NCI-H526 treated with DMSO at 0.1 percent for 48 hours (cell line): ENCODE results near the gene SMYD3.
A peak's percentile ranks its signal among the peaks of the same experiment; 100 is the strongest.
"Not testable (repeated sequence)": the region's sequence is repeated elsewhere in the genome, so short reads cannot be mapped to it uniquely, and the experiment has no call there.

Experiments
- DNase-seq: peaks from one replicate; lab custom pipeline; 2025; lab: John Stamatoyannopoulos, UW

The SMYD3 gene

DNA sequence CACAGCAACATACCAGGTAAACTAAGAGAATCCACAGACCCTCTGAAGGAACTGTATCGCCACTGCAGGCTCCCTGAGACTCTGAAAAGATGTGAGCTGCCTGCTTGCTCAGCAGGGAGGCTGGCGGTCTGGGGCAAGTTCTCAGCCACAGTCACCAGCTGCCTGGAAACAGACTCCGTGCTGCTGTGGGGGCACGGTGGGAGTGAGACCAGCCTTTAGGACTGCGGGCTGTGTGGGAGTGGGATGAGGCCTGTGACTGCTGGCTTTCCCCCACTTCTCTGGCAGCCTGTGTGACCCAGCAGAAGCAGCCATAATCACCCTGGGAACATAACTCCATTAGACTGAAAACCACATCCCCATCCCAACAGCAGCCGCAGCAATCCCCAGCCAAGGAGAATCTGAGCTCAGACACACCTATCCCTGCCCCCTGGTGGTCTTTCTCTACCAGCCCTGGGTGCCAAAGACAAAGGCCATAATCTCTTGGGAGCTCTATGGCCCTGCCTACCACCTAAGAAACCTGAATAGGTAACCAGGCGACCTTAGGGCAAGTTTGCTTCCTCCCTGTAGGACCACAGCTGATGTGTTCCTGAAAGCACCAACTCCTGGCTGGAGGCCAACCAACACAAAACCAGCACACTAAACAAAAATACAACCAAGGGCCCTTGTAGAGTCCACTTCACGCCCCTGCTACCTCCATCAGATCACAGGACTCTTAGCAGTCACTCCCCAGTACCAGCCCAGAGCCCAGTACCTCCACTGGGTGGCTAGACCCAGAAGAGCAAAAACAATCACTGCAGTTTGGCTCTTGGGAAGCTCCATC is 151.5 kb downstream of the SMYD3 start:
- no peak for DNase-seq

DNA sequence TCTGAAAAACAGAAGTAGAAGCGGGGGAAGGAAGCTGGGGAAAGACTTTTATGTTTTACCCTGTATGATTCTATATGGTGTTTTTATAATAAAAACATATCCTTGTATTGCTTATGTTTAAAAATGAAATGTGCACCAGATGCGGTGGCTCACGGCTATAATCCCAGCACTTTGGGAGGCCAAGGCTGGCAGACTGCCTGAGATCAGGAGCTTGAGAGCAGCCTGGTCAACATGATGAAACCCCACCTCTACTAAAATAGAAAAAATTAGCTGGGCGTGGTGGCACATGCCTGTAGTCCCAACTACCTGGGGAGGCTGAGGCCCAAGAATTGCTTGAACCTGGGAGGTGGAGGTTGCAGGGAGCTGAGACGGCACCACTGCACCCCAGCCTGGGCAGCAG is 155.4 kb downstream of the SMYD3 start:
- DNase-seq: no peak

DNA sequence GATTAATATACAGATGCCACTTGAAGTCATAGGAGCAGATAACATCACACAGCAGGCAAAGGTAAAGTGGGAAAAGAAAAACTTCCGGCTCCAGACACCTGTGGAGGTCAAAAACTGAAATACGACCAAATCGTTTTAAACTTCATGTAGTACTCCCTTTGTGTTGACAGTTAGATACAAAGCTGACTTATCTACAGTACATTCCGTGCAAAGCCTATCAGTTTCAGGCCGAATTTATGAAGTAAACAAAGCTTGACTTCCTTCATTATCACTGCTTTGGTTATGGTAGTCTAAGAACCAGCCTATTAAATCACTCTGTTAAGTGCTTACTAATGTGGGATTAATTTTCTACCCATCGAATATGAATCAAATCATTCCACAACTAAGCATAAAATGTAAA is 156.3 kb downstream of the SMYD3 start:
- no peak for DNase-seq

GRCh38 chr1:246343937-246344336 is 163.1 kb downstream of the SMYD3 start:
- DNase-seq: no peak

GRCh38 chr1:246343251-246343650 is 163.8 kb downstream of the SMYD3 start:
- DNase-seq: no peak

- no peak for DNase-seq
Measured at GRCh38 chr1:246338546-246338945, 168.5 kb downstream of the SMYD3 start.

DNA sequence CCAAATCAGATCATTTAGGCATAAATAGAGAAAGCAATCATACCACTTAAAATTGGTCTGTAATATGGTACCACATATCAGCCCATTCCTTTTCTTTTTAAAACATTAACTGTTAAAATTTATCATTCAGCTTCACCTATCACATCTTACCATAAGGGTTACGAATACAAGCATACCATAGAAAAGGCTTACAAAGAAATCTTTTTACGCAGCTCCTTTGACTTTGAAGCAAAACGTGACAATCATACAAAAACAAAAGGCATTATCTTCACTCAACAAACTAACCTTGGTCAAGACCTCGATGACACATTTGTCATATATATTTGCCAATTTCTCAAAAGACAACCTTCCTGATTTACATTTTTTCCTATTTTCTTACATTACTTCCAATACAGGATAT is 169.0 kb downstream of the SMYD3 start:
- DNase-seq: no peak

- DNase-seq: no peak
Measured at GRCh38 chr1:246335151-246335550, 171.9 kb downstream of the SMYD3 start.

GRCh38 chr1:246333855-246334254 is 173.2 kb downstream of the SMYD3 start:
- no peak for DNase-seq

GRCh38 chr1:246332078-246332477 is 175.0 kb downstream of the SMYD3 start:
- DNase-seq: no peak

- DNase-seq: no peak
Measured at GRCh38 chr1:246329900-246330299, 177.2 kb downstream of the SMYD3 start.

- DNase-seq: not testable (repeated sequence)
Measured at GRCh38 chr1:246329292-246329691, 177.8 kb downstream of the SMYD3 start.

GRCh38 chr1:246324711-246325110 is 182.4 kb downstream of the SMYD3 start:
- DNase-seq: no peak

DNA sequence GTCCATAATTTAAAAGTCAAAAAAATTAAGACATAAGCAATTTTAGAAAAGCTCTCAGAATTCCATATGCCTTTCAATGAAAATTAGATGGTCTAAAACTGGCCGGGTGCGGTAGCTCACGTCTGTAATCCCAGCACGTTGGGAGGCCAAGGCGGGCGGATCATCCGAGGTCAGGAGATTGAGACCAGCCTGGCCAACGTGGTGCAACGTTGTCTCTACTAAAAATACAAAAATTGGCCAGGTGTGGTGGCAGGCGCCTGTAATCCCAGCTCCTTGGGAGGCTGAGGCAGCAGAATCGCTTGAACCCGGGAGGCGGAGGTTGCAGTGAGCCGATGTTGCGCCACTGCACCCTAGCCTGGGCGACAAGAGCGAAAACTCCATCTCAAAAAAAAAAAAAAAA is 183.0 kb downstream of the SMYD3 start:
- not testable (repeated sequence) for DNase-seq

- DNase-seq: no peak
Measured at GRCh38 chr1:246320286-246320685, 186.8 kb downstream of the SMYD3 start.

- DNase-seq: no peak
Measured at GRCh38 chr1:246319083-246319714, 187.9 kb downstream of the SMYD3 start.

- no peak for DNase-seq
Measured at GRCh38 chr1:246318622-246319021, 188.5 kb downstream of the SMYD3 start.

GRCh38 chr1:246318036-246318359 is 189.1 kb downstream of the SMYD3 start:
- DNase-seq: no peak

DNA sequence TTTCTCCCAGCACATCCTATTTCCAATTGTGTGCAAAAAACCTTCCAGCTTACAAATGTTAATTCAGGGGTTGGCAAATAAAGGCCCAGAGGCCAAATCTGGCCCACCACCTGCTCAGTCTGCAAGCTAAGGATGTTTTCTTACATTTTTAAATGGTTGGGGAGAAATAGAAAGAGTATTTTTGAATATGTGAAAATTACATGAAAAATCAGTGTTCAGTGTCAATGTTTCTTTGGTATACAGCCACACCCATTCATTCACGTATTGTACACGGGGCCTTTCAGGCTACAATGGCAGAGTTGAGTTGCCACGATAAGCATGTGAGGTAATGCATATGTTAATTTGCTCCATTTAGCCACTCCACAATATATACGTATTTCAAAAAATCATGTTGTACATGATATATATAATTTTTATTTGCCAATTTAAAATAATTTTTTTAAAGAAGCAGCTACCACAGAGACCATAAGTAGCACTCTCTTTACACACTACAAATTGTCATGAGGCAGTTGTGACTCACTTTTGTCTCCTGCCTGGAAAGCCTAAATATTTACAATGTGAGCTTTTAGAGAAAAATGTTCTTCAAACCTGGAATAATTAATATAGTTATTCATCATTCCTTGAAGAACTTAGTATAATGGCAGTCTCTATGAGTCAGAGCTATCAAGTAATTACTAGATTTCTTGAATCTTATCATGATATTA is 189.6 kb downstream of the SMYD3 start:
- no peak for DNase-seq

GRCh38 chr1:246311461-246311860 is 195.6 kb downstream of the SMYD3 start:
- DNase-seq: no peak

GRCh38 chr1:246309247-246309884 is 197.7 kb downstream of the SMYD3 start:
- DNase-seq: no peak

GRCh38 chr1:246308533-246309075 is 198.5 kb downstream of the SMYD3 start:
- DNase-seq: peak; percentile 4
